ENCODE measurements around the gene COX10.
"Not testable (repeated sequence)": the region's sequence is repeated elsewhere in the genome, so short reads cannot be mapped to it uniquely, and the experiment has no call there.

Gene COX10

DNA sequence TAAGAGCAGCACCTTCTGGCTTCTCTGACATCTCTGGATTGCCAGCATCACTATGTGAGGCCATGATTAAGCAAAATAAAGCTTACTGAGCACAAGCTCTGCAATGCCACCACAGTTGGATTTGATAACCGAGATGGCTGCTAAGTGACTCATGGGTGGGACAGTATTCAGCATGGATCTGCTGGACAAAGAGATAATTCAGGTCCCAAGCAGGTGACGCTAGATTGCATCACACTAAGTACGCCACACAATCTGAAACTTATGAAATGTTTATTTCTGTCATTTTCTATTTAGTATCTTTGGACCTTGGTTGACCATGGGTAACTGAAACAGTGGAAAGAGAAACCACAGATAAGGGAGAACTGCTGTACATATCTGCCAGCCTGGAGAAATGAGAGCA lies 139.9 kb downstream of the COX10 start:
- DNase-seq (ENCODE audit: insufficient read length, low spot score), result no peak
- no peak for TF ChIP-seq PAX5 (IDR thresholded peaks at IDR 0.05; ENCODE audit: insufficient read depth, low read length, severe bottlenecking)
- no peak for TF ChIP-seq SPI1 (IDR thresholded peaks at IDR 0.05; ENCODE audit: low read depth, low read length)
- TF ChIP-seq POLR2AphosphoS5 (IDR thresholded peaks at IDR 0.05; ENCODE audit: low read depth, low read length), result no peak
- no peak for TF ChIP-seq POLR2A (IDR thresholded peaks at IDR 0.05; ENCODE audit: low read depth, low read length)
- no peak for TF ChIP-seq POU2F2 (IDR thresholded peaks at IDR 0.05; ENCODE audit: low read depth, low read length)
- no peak for TF ChIP-seq TAF1 (IDR thresholded peaks at IDR 0.05; ENCODE audit: low read depth, low read length)
- FAIRE-seq, result no peak

DNA sequence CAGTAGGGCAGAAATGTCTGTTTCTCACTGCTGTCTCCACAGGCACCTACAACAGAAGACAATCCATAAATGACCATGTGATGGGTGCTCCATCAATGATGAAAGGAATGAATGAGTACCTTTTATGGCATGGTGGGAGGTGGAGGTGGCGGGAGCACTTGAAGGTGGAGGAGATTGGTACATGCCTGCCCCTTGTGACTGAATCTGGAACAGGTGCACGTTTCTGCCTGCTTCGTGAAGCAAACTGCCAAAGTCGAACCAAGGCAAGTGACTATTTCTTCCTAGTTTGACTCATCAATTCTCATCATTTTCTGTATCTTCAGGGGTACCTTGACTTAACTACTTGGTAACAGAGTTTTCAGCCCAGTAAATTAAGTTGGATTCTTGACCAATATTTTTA lies 141.9 kb downstream of the COX10 start:
- DNase-seq (ENCODE audit: insufficient read length, low spot score) (no peak), FAIRE-seq (no peak)
- TF ChIP-seq PAX5 (IDR thresholded peaks at IDR 0.05; ENCODE audit: insufficient read depth, low read length, severe bottlenecking) (no peak), TAF1 (IDR thresholded peaks at IDR 0.05; ENCODE audit: low read depth, low read length) (no peak), POLR2A (IDR thresholded peaks at IDR 0.05; ENCODE audit: low read depth, low read length) (no peak), SPI1 (IDR thresholded peaks at IDR 0.05; ENCODE audit: low read depth, low read length) (no peak), POU2F2 (IDR thresholded peaks at IDR 0.05; ENCODE audit: low read depth, low read length) (no peak), POLR2AphosphoS5 (IDR thresholded peaks at IDR 0.05; ENCODE audit: low read depth, low read length) (no peak)

DNA sequence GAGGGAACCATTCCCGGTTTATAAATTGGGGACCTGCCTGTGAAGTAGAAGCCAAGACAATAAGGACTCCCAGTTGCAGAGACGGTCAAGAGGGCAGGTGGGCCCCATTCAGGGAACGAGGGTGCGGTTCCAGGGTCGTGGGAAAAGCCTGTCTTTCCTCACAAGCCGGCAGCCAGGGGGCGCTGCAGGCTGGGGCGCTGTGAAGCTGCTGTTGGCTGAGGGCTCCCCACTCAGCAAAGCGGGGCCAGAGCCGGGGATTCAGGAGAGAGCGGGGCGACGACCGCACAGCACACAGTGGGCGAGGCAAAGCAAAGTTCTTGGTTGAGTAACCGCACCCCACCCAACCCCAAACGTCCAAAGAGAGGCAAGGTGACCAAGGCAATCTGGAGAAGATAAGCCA lies 142.5 kb downstream of the COX10 start:
- DNase-seq (ENCODE audit: insufficient read length, low spot score), result no peak
- no peak for FAIRE-seq
- TF ChIP-seq SPI1 (IDR thresholded peaks at IDR 0.05; ENCODE audit: low read depth, low read length) (no peak), TAF1 (IDR thresholded peaks at IDR 0.05; ENCODE audit: low read depth, low read length) (no peak)

DNA sequence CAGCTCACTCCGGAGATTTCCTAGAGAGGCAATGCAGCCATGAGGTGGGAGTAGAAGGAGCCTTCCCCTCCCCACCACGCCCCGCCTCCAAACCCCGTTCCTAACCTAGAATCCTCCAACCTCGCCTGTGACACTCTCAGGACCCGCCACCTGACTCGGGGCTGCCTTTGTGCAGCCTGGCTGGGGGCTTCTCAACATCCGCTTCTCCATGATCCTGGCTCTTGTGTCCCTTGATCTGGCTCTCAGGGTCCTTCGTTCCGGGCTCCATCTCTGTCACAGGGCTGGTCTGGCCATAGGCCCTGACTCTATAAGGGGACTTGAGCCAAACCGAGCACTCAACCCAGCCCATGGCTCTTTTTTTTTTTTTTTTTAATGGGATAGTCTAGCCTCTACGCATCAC lies 143.1 kb downstream of the COX10 start:
- no peak for TF ChIP-seq POLR2AphosphoS5 (IDR thresholded peaks at IDR 0.05; ENCODE audit: low read depth, low read length)
- no peak for TF ChIP-seq POU2F2 (IDR thresholded peaks at IDR 0.05; ENCODE audit: low read depth, low read length)
- TF ChIP-seq SPI1 (IDR thresholded peaks at IDR 0.05; ENCODE audit: low read depth, low read length), result no peak
- no peak for TF ChIP-seq POLR2A (IDR thresholded peaks at IDR 0.05; ENCODE audit: low read depth, low read length)
- no peak for TF ChIP-seq TAF1 (IDR thresholded peaks at IDR 0.05; ENCODE audit: low read depth, low read length)
- TF ChIP-seq PAX5 (IDR thresholded peaks at IDR 0.05; ENCODE audit: insufficient read depth, low read length, severe bottlenecking), result no peak
- DNase-seq (ENCODE audit: insufficient read length, low spot score), result no peak
- FAIRE-seq, result no peak

DNA sequence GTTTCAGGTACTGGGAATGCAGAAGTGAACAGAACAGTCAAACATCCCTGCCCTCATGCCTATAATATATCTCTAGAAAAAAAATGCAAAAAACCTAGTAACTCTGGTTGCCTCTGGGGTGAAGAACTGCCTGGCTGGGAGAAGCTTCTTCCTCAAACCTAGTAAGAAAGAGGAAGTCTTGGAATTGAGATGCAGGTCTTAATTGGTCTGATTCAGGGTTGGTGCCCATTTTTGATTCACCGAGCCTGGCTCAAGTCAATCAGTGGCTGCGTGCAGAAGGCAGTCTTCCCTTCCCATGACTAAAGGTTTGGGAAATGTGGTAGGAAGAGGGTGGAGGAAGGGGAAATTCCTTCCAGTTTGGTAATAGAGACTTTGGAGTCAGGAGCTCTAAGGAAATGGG lies 145.0 kb downstream of the COX10 start:
- FAIRE-seq, result no peak
- DNase-seq (ENCODE audit: insufficient read length, low spot score), result no peak
- TF ChIP-seq TAF1 (IDR thresholded peaks at IDR 0.05; ENCODE audit: low read depth, low read length) (no peak), POLR2A (IDR thresholded peaks at IDR 0.05; ENCODE audit: low read depth, low read length) (no peak)

DNA sequence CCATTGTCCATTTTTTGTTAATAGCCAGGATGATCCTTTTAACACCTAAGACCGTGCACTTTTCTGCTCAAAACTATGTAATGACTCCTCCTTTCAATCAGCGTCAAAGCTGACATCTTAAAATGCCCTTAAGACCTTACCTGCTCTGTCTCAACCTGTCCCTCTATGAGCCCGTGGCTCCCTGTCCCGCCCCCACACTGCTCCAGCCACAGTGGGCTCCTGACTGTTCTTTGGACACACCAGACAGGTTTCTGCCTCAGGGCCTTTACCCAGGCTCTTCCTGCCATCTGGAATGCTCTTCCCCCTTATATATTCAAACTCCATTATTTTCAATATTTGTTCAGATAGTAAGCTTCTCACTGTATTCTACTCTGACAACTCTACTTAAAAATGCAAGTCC lies 153.3 kb downstream of the COX10 start:
- no peak for DNase-seq (ENCODE audit: insufficient read length, low spot score)
- no peak for FAIRE-seq
- TF ChIP-seq TAF1 (IDR thresholded peaks at IDR 0.05; ENCODE audit: low read depth, low read length), result no peak
- TF ChIP-seq POLR2AphosphoS5 (IDR thresholded peaks at IDR 0.05; ENCODE audit: low read depth, low read length), result no peak

DNA sequence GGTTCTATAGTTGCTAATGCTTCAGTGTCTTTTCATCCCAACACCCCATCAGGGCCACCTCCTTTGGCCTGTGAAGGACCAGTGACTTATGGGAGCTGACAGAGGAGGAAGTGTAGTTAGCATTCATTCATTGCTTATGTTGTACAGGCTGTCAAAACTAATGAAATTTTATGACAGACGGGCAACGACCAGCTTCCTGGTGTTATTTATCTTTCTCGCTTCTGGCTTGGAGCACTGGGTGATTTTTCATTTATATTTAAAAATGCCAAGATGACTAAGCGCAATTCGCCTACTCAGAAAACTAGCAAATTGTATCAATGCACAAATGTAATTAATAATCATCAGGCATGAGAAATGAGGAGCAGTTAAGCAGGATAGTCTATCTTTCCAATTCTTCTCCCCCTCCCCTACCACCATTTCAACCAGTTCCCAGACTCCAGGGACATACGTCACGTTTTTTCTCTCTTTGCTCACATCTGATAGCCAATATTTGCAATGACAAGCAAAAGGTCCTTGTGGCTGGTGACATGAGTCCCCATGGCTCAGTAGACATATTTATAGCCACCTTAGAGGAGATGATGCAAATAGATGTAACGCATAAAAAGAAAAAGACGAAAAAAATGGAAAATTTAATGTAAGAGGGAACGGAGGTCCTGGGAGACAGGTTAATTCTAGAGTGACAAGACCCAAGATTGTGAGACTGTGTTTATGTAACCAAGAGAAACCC lies 156.1 kb downstream of the COX10 start:
- FAIRE-seq, result no peak
- no peak for DNase-seq (ENCODE audit: insufficient read length, low spot score)
- TF ChIP-seq POU2F2 (IDR thresholded peaks at IDR 0.05; ENCODE audit: low read depth, low read length), result no peak
- TF ChIP-seq POLR2A (IDR thresholded peaks at IDR 0.05; ENCODE audit: low read depth, low read length), result no peak
- TF ChIP-seq SPI1 (IDR thresholded peaks at IDR 0.05; ENCODE audit: low read depth, low read length), result no peak
- TF ChIP-seq POLR2AphosphoS5 (IDR thresholded peaks at IDR 0.05; ENCODE audit: low read depth, low read length), result no peak
- no peak for TF ChIP-seq PAX5 (IDR thresholded peaks at IDR 0.05; ENCODE audit: insufficient read depth, low read length, severe bottlenecking)
- no peak for TF ChIP-seq TAF1 (IDR thresholded peaks at IDR 0.05; ENCODE audit: low read depth, low read length)

DNA sequence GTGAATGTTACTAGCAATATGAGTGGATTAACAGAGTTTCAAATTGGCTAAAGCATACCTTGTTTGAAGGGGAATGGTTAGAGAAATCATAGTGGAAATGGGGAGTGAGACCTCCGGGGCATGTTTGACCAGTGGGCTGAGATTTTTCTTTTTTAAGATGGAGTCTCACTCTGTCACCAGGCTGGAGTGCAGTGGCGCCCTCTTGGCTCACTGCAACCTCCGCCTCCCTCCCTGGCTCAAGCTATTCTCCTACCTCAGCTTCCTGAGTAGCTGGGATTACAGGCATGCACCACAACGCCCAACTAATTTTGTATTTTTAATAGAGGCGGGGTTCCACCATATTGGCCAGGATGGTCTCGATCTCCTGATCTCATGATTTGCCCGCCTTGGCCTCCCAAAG lies 157.7 kb downstream of the COX10 start:
- DNase-seq (ENCODE audit: insufficient read length, low spot score), result no peak
- TF ChIP-seq TAF1 (IDR thresholded peaks at IDR 0.05; ENCODE audit: low read depth, low read length) (no peak), POU2F2 (IDR thresholded peaks at IDR 0.05; ENCODE audit: low read depth, low read length) (no peak), SPI1 (IDR thresholded peaks at IDR 0.05; ENCODE audit: low read depth, low read length) (no peak), PAX5 (IDR thresholded peaks at IDR 0.05; ENCODE audit: insufficient read depth, low read length, severe bottlenecking) (no peak), POLR2A (IDR thresholded peaks at IDR 0.05; ENCODE audit: low read depth, low read length) (no peak), POLR2AphosphoS5 (IDR thresholded peaks at IDR 0.05; ENCODE audit: low read depth, low read length) (no peak)
- no peak for FAIRE-seq

DNA sequence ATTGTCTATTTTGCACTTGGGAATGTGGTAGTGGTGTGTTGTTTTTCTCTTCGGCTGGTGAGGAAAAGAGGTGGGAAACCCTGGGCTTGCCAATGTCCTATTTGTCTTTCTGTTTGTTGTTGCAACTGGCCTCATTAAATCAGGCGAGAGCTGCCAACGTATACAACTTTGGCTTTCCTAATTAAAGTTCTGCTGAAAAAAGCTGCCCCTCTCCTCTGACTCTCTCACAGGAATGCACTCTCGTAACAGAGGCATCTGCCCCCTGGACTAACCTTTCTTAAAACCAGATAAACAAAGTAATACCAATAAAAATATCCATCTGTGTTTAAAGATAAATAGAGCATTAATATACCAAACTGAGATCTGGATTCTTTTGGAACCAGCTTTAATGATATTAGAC lies 159.6 kb downstream of the COX10 start:
- FAIRE-seq, result no peak
- TF ChIP-seq POU2F2 (IDR thresholded peaks at IDR 0.05; ENCODE audit: low read depth, low read length) (no peak), PAX5 (IDR thresholded peaks at IDR 0.05; ENCODE audit: insufficient read depth, low read length, severe bottlenecking) (no peak), POLR2AphosphoS5 (IDR thresholded peaks at IDR 0.05; ENCODE audit: low read depth, low read length) (no peak), SPI1 (IDR thresholded peaks at IDR 0.05; ENCODE audit: low read depth, low read length) (no peak), TAF1 (IDR thresholded peaks at IDR 0.05; ENCODE audit: low read depth, low read length) (no peak), POLR2A (IDR thresholded peaks at IDR 0.05; ENCODE audit: low read depth, low read length) (no peak)
- DNase-seq (ENCODE audit: insufficient read length, low spot score), result no peak

DNA sequence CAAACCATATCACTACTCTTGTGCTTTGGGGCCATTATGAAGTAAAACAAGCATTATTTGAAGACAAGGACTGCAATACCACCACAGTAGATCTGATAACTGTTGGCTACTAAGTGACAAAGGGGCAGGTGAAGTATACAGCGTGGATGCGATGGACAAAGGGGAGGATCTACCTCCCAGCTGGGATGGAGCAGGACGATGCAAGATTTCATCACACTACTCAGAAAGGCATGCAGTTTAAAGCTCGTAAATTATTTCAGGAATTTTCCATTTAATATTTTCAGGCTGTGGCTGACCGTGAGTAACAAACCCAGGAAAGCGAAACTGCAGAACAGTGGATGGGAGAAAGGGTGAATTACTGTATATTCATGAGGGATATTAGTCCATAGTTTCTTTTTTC lies 161.9 kb downstream of the COX10 start:
- FAIRE-seq, result peak; percentile 40
- DNase-seq (ENCODE audit: insufficient read length, low spot score), result not testable (repeated sequence)

DNA sequence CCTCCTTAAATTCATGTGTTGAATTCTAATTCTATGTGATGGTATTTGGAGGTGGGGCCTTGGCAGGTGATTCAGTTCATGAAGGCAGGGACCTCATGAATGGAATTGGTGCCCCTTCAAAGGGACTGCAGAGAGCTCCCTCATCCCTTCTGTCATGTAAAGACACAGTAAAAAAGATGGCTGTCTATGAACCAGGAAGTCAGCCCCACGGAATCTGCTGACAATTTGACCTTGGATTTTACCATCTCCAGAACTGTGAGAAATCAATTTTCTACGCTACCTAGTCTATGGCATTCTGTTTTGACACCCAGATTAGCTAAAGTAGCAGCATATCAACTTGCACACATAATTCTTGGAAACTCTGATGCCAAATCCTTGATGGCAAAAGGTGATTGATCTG lies 165.7 kb downstream of the COX10 start:
- DNase-seq (ENCODE audit: insufficient read length, low spot score); FAIRE-seq: not testable (repeated sequence)

DNA sequence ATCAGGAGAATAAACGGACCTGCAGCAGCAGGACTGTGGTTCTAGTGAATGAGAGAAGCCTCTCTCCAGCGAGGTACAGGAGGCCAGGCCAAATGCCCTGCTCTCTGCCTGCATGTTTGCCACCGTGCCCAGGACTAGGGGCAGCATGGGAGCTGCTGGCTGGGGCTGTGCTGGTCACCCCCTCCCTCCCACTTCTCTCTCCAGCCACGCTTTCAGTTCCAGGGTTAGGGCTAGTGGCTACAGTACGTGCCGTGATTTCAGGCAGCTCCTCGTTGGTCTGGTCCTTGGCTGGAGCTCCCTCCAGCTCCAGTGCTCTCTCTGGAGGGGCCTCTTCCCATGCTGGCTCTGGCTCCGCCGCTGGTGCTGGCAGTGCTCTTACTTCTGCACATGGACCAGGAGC lies 166.7 kb downstream of the COX10 start:
- not testable (repeated sequence) for FAIRE-seq; DNase-seq (ENCODE audit: insufficient read length, low spot score)

DNA sequence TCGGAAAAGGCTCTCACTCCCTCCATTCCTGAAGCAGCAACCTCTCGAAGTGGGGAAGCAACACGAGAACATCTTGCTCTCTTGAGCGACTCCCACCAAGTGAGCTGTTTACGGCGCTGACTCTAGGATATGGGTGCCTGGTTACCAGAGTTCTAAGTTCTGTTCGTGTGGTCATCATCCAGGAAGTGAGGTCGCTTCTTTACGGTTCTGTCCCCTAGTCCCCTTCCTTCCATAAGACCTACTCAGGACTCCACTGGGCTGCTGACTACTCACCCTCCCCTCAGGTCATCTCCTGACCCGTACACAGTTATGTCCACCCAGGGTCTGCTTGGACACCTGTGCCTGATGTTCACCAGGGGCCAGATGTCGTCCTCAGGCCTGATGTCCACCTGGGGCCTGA lies 167.5 kb downstream of the COX10 start, which contains the start of gene CDRT15:
Gene CDRT15, minus strand, starts transcription at position 101 of the 400 bp plus-strand sequence. Its CDS starts 29 bp downstream, at position 72.
- DNase-seq (ENCODE audit: insufficient read length, low spot score); FAIRE-seq: not testable (repeated sequence)

DNA sequence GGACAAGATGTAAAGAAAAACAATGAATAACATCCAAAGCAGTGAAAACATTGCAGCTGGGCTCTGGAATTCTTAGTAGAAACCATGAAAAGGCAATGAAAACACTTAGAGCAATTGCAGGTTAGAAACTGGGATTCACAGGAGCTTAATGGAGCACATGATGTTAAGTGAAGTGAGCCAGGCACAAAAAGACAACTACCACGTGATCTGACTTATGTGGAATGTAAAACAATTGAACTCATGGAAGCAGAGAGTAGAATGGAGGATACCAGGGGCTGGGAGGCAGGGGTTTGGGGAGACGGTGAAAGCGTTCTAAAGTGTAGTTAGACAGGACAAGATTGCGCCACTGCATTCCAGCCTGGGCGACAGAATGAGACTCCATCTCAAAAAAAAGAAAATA lies 170.0 kb downstream of the COX10 start:
- not testable (repeated sequence) for DNase-seq (ENCODE audit: insufficient read length, low spot score); FAIRE-seq

Measured in GM12891 (cell line).